CD14-positive monocyte (primary cell): Measurements from ENCODE around the gene PATJ. TPM values are rescaled to one million over a fixed set of nuclear protein-coding genes. Genes with fewer than 3 reads are reported as not detected.

Experiments used
- DNase-seq, 3 donors: peaks; one replicate each; pipeline ENCODE4 v3.0.0-alpha.2; 2011 to 2022
- H2AFZ ChIP-seq: 2 replicates; pipeline ENCODE4 v1.6.0; 2012; ENCODE audit warnings: mild to moderate bottlenecking, low read depth, low read length, inconsistent platforms; ENCODE audit not compliant: insufficient read depth, poor library complexity, severe bottlenecking
- H3K27ac ChIP-seq, 2 donors: 1 replicate in 1 of 2; 2 replicates in 1 of 2; pipeline ENCODE4 v1.5.1; 2012 to 2013; ENCODE audit warnings: low read length in 2 of 2, control low read depth in 1 of 2, inconsistent platforms in 1 of 2, low read depth in 1 of 2, mild to moderate bottlenecking in 1 of 2
- H3K27me3 ChIP-seq, 2 donors: one replicate each; pipeline versions ENCODE4 v1.6.0 to v1.6.1; 2011 to 2013; ENCODE audit warnings: low read length in 2 of 2; ENCODE audit not compliant: control insufficient read depth in 2 of 2, insufficient read depth in 2 of 2
- H3K36me3 ChIP-seq, 2 donors: replicated peaks in 1 of 2; 1 replicate in 1 of 2; 2 replicates in 1 of 2; pipeline versions ENCODE4 v1.5.1 to v1.6.1; 2012 to 2013; ENCODE audit warnings: low read length in 2 of 2, control low read depth in 1 of 2, inconsistent platforms in 1 of 2, mild to moderate bottlenecking in 1 of 2; ENCODE audit not compliant: insufficient read depth in 2 of 2, control insufficient read depth in 1 of 2
- H3K4me1 ChIP-seq, 2 donors: 1 replicate in 1 of 2; 2 replicates in 1 of 2; pipeline versions ENCODE4 v1.5.1 to v1.6.1; 2012 to 2013; ENCODE audit warnings: low read length in 2 of 2, control low read depth in 1 of 2, inconsistent platforms in 1 of 2, mild to moderate bottlenecking in 1 of 2, moderate library complexity in 1 of 2; ENCODE audit not compliant: insufficient read depth in 2 of 2, control insufficient read depth in 1 of 2
- H3K4me2 ChIP-seq: replicated peaks from 2 replicates; pipeline ENCODE3; 2012; ENCODE audit warnings: low read length, moderate library complexity, mild to moderate bottlenecking; ENCODE audit not compliant: poor library complexity, severe bottlenecking; ENCODE audit errors: extremely low read depth
- H3K4me3 ChIP-seq, 3 experiments: fragments of 200-600 bp in 1 of 3; sonication (generic) in 1 of 3; replicated peaks in 1 of 3; 1 replicate in 2 of 3; 2 replicates in 1 of 3; pipeline ENCODE4 v1.5.1; 2011 to 2013; ENCODE audit warnings: low read length in 3 of 3, mild to moderate bottlenecking in 3 of 3, control low read depth in 2 of 3, low read depth in 2 of 3, inconsistent platforms in 1 of 3, moderate library complexity in 1 of 3
- H3K79me2 ChIP-seq: 2 replicates; pipeline ENCODE4 v1.6.0; 2012; ENCODE audit warnings: mild to moderate bottlenecking, control low read depth, inconsistent platforms, low read length, moderate library complexity; ENCODE audit not compliant: insufficient read depth
- H3K9ac ChIP-seq: 2 replicates; pipeline ENCODE4 v1.6.0; 2017; ENCODE audit warnings: low read length, mild to moderate bottlenecking; ENCODE audit not compliant: insufficient read depth, poor library complexity, severe bottlenecking
- H3K9me3 ChIP-seq, 2 donors: replicated peaks in 1 of 2; 1 replicate in 1 of 2; 2 replicates in 1 of 2; pipeline versions ENCODE4 v1.5.1 to v1.6.1; 2012 to 2013; ENCODE audit warnings: low read length in 2 of 2, control low read depth in 1 of 2; ENCODE audit not compliant: control insufficient read depth in 1 of 2, insufficient read depth in 1 of 2
- H4K20me1 ChIP-seq: 2 replicates; pipeline ENCODE4 v1.6.0; 2012; ENCODE audit warnings: mild to moderate bottlenecking, low read length, control low read depth, moderate library complexity; ENCODE audit not compliant: insufficient read depth
- H3K27ac Mint-ChIP-seq, 7 donors: one replicate each; pipeline ENCODE4 v1.8.0; 2020; ENCODE audit warnings: mild to moderate bottlenecking in 7 of 7, mixed read lengths in 7 of 7, moderate library complexity in 6 of 7, inconsistent platforms in 2 of 7
- H3K27me3 Mint-ChIP-seq, 3 donors: one replicate each; pipeline ENCODE4 v1.8.0; 2021 to 2022; ENCODE audit warnings: low read depth in 3 of 3, mild to moderate bottlenecking in 3 of 3, mixed read lengths in 3 of 3, moderate library complexity in 3 of 3, inconsistent platforms in 1 of 3
- H3K36me3 Mint-ChIP-seq, 2 donors: one replicate each; pipeline ENCODE4 v1.8.0; 2020; ENCODE audit warnings: mixed read lengths in 2 of 2, inconsistent platforms in 1 of 2, mild to moderate bottlenecking in 1 of 2
- H3K4me1 Mint-ChIP-seq: one replicate; pipeline ENCODE4 v1.8.0; 2020; ENCODE audit warnings: mild to moderate bottlenecking, mixed read lengths
- H3K4me3 Mint-ChIP-seq, 2 donors: one replicate each; pipeline ENCODE4 v1.8.0; 2020; ENCODE audit warnings: mild to moderate bottlenecking in 2 of 2, mixed read lengths in 2 of 2, moderate library complexity in 1 of 2
- H3K9me3 Mint-ChIP-seq, 7 donors: one replicate each; pipeline ENCODE4 v1.8.0; 2020 to 2022; ENCODE audit warnings: mixed read lengths in 7 of 7, mild to moderate bottlenecking in 6 of 7, moderate library complexity in 6 of 7, inconsistent platforms in 2 of 7
- CTCF ChIP-seq: fragments of 200-600 bp; IDR thresholded peaks from one replicate; pipeline ENCODE4 v1.8.0; 2022; ENCODE audit warnings: antibody characterized with exemption, mild to moderate bottlenecking
- WGBS: methylation state at CpG from one replicate; pipeline ENCODE4 v1.1.5; 2013; ENCODE audit warnings: missing lambda C conversion rate; ENCODE audit not compliant: insufficient coverage; 5-methylcytosine and 5-hydroxymethylcytosine counted together
- intact Hi-C, 2 donors: fragments of 100-400 bp; cut with micrococcal nuclease; formaldehyde crosslinking; loops; one replicate each; pipeline versions ENCODE4 v1.15.0 to v1.15.1; 2023
- polyA plus RNA-seq, 3 donors: library from polyadenylated mRNA; depleted of rRNA in 1 of 3; unstranded in 2 of 3; stranded (reverse) in 1 of 3; fragments of 300-500 nt in 2 of 3; fragments of >200 nt in 1 of 3; fragmentation: Illumina TruSeq in 2 of 3; gene quantifications; 1 replicate in 2 of 3; 2 replicates in 1 of 3; pipeline ENCODE4 v1.2.3, GENCODE V29; 2012 to 2021

The PATJ gene
- polyA plus RNA-seq, 3 donors = 0.01 to 0.23 TPM; not detected in 1

GRCh38 chr1:62011006-62011405, 268.7 kb downstream of the PATJ start:
- Histone ChIP-seq H4K20me1 (no peaks in the 10 kb centered on the region), H3K4me3 (no peak overlapping the region), H3K9ac (no peak overlapping the region), H3K27me3 (no peaks in the 10 kb centered on the region), H3K79me2 (no peaks in the 10 kb centered on the region), H3K36me3 (no peaks in the 10 kb centered on the region), H3K9me3 (no peaks in the 10 kb centered on the region), H2AFZ (no peak overlapping the region), H3K27ac (no peak overlapping the region), H3K4me1 (no peaks in the 10 kb centered on the region), H3K4me2 (no peak overlapping the region)
- intact Hi-C loops = no loop called here
- Mint-ChIP-seq H3K4me1 (no peaks in the 10 kb centered on the region), H3K4me3 (no peak overlapping the region), H3K9me3 (peaks cover 0 to 4% (median 0%) of the 10 kb centered on the region in 7 donors), H3K36me3 (no peaks in the 10 kb centered on the region), H3K27ac (no peak overlapping the region), H3K27me3 (peaks cover 0 to 2% (median 2%) of the 10 kb centered on the region in 3 donors)
- DNase-seq = no peak
- WGBS = no CpG with 5 or more reads among the region's 4 CpGs
- TF ChIP-seq CTCF = no peak

- Mint-ChIP-seq H3K36me3 (no peaks in the 10 kb centered on the region), H3K4me3 (no peak overlapping the region), H3K9me3 (peaks cover 0 to 4% (median 0%) of the 10 kb centered on the region in 7 donors), H3K27me3 (peaks cover 0 to 2% (median 2%) of the 10 kb centered on the region in 3 donors), H3K27ac (no peak overlapping the region), H3K4me1 (no peaks in the 10 kb centered on the region)
- Histone ChIP-seq H4K20me1 (no peaks in the 10 kb centered on the region), H3K79me2 (no peaks in the 10 kb centered on the region), H2AFZ (no peak overlapping the region), H3K4me3 (no peak overlapping the region), H3K27ac (no peak overlapping the region), H3K4me1 (no peaks in the 10 kb centered on the region), H3K36me3 (no peaks in the 10 kb centered on the region), H3K27me3 (no peaks in the 10 kb centered on the region), H3K9ac (no peak overlapping the region), H3K4me2 (no peak overlapping the region), H3K9me3 (no peaks in the 10 kb centered on the region)
- DNase-seq = no peak
- TF ChIP-seq CTCF = no peak
- intact Hi-C loops = no loop called here
- no CpG with 5 or more reads among the region's 1 CpG for WGBS
These were observed 269.8 kb downstream of the PATJ start for GRCh38 chr1:62012095-62012494.
